A549 (cell line): ENCODE measurements around the gene C1GALT1C1. TPM values are rescaled to one million over a fixed set of nuclear protein-coding genes. Genes with fewer than 3 reads are reported as not detected.

ENCODE experiments used
- ATAC-seq, 2 experiments: fragments of 200-7000 bp in 1 of 2; fragments of >200 bp in 1 of 2; cut with Nextera tagmentation in 1 of 2; cut with Tn5 transposase in 1 of 2; 3 replicates each; pipeline versions ENCODE4 v1.8.0 to v1.9.1; 2018 to 2020; ENCODE audit warnings: mild to moderate bottlenecking in 1 of 2, moderate library complexity in 1 of 2
- CTCF ChIA-PET: fragments of 300-600 bp; sonication (Branson Sonifier 250); formaldehyde crosslinking; extraction: SDS; loops from one replicate; lab custom pipeline; 2021; ENCODE audit warnings: antibody characterized with exemption, inconsistent platforms; lab: Yijun Ruan, JAX
- POLR2A ChIA-PET: fragments of 350-600 bp; formaldehyde crosslinking; extraction: SDS; loops from one replicate; lab custom pipeline; 2021; ENCODE audit warnings: antibody characterized with exemption, inconsistent platforms; lab: Yijun Ruan, JAX
- DNase-seq, 2 experiments: peaks; one replicate each; pipeline versions ENCODE4 v3.0.0 to v3.0.0-alpha.2; 2011 to 2016; ENCODE audit warnings: low read depth in 1 of 2, low spot score in 1 of 2
- FAIRE-seq: peaks from 2 replicates; lab custom pipeline; 2011; peaks lifted over from hg19 to GRCh38; lab: Jason Lieb, UNC
- H3K27ac ChIP-seq, 2 experiments: fragments of >200 bp; sonication (Bioruptor Twin); formaldehyde crosslinking; 3 replicates each; pipeline ENCODE4 v1.5.1; 2016 to 2017
- H3K4me1 ChIP-seq: fragments of >200 bp; sonication (Bioruptor Twin); formaldehyde crosslinking; 3 replicates; pipeline ENCODE4 v1.6.1; 2016
- H3K4me2 ChIP-seq: fragments of >200 bp; sonication (Bioruptor Twin); formaldehyde crosslinking; 3 replicates; pipeline ENCODE4 v1.6.1; 2016
- H3K4me3 ChIP-seq: fragments of >200 bp; sonication (Bioruptor Twin); formaldehyde crosslinking; 3 replicates; pipeline ENCODE4 v1.5.1; 2016
- H3K9me3 ChIP-seq: fragments of >200 bp; sonication (Bioruptor Twin); formaldehyde crosslinking; 3 replicates; pipeline ENCODE4 v1.6.1; 2016
- CBX2 ChIP-seq: fragments of 200-600 bp; sonication (generic); IDR thresholded peaks from 2 replicates; pipeline ENCODE4 v1.6.1; 2016; ENCODE audit warnings: low read depth, mild to moderate bottlenecking, borderline replicate concordance
- CEBPB ChIP-seq, 2 experiments: fragments of >200 bp in 1 of 2; sonication (Bioruptor Twin) in 1 of 2; formaldehyde crosslinking in 1 of 2; IDR thresholded peaks; 2 replicates each; pipeline ENCODE4 v1.6.1; 2012 to 2016
- CHD4 ChIP-seq: fragments of 200-600 bp; sonication (generic); IDR thresholded peaks from 2 replicates; pipeline ENCODE4 v1.6.1; 2016; ENCODE audit warnings: antibody characterized with exemption, mild to moderate bottlenecking, borderline replicate concordance
- EHMT2 ChIP-seq: fragments of 200-600 bp; sonication (generic); IDR thresholded peaks from 2 replicates; pipeline ENCODE4 v1.6.1; 2016; ENCODE audit warnings: antibody characterized with exemption, low read depth, mild to moderate bottlenecking, moderate library complexity
- EP300 ChIP-seq, 2 experiments: fragments of >200 bp; sonication (Bioruptor Twin); formaldehyde crosslinking; IDR thresholded peaks; 2 replicates in 1 of 2; 3 replicates in 1 of 2; pipeline ENCODE4 v1.6.1; 2016 to 2017
- FOSL2 ChIP-seq, 2 experiments: fragments of 450-650 bp in 1 of 2; fragments of >200 bp in 1 of 2; sonication (Bioruptor Twin) in 1 of 2; formaldehyde crosslinking; IDR thresholded peaks; 2 replicates each; pipeline versions ENCODE4 v1.5.0 to v1.6.1; 2016 to 2020; ENCODE audit warnings: mild to moderate bottlenecking in 1 of 2, moderate library complexity in 1 of 2
- FOXS1 ChIP-seq: fragments of 250-450 bp; sonication (Bioruptor Pico); IDR thresholded peaks from 2 replicates; pipeline ENCODE4 v1.5.0; 2020; ENCODE audit warnings: mild to moderate bottlenecking, moderate library complexity
- GATA3 ChIP-seq: IDR thresholded peaks from 2 replicates; pipeline ENCODE4 v1.6.1; 2012; ENCODE audit warnings: borderline replicate concordance
- HDAC2 ChIP-seq: fragments of 200-600 bp; sonication (generic); IDR thresholded peaks from 2 replicates; pipeline ENCODE4 v1.6.1; 2016
- HEYL ChIP-seq: fragments of 250-450 bp; sonication (Bioruptor Pico); IDR thresholded peaks from 2 replicates; pipeline ENCODE4 v1.8.0; 2021; ENCODE audit warnings: mild to moderate bottlenecking, moderate library complexity
- JUN ChIP-seq, 2 experiments: fragments of >200 bp; sonication (Bioruptor Twin); formaldehyde crosslinking; IDR thresholded peaks; 2 replicates in 1 of 2; 3 replicates in 1 of 2; pipeline ENCODE4 v1.6.1; 2016 to 2017
- KDM5A ChIP-seq: fragments of 200-600 bp; sonication (generic); IDR thresholded peaks from 2 replicates; pipeline ENCODE4 v1.6.1; 2016; ENCODE audit warnings: antibody characterized with exemption, mild to moderate bottlenecking
- MAFK ChIP-seq: fragments of 450-650 bp; IDR thresholded peaks from 2 replicates; pipeline ENCODE4 v1.6.1; 2014; ENCODE audit not compliant: partially characterized antibody
- MYC ChIP-seq: IDR thresholded peaks from 2 replicates; pipeline ENCODE4 v1.6.1; 2012; ENCODE audit warnings: mild to moderate bottlenecking, inconsistent platforms, low read length, improper control_type of control experiment, borderline replicate concordance
- NR3C1 ChIP-seq: fragments of >200 bp; sonication (Bioruptor Twin); formaldehyde crosslinking; IDR thresholded peaks from 3 replicates; pipeline ENCODE4 v1.6.1; 2017
- RARB ChIP-seq: fragments of 250-450 bp; sonication (Bioruptor Pico); IDR thresholded peaks from 2 replicates; pipeline ENCODE4 v1.8.0; 2021; ENCODE audit warnings: mild to moderate bottlenecking, moderate library complexity
- RFX5 ChIP-seq: fragments of 450-650 bp; IDR thresholded peaks from 2 replicates; pipeline ENCODE4 v1.7.1; 2014; ENCODE audit warnings: antibody characterized with exemption, mild to moderate bottlenecking, moderate library complexity
- RNF2 ChIP-seq: fragments of 200-600 bp; sonication (generic); IDR thresholded peaks from 2 replicates; pipeline ENCODE4 v1.6.1; 2016; ENCODE audit warnings: low read depth, mild to moderate bottlenecking, antibody characterized with exemption, moderate library complexity, borderline replicate concordance
- SMC3 ChIP-seq: fragments of >200 bp; sonication (Bioruptor Twin); formaldehyde crosslinking; IDR thresholded peaks from 3 replicates; pipeline ENCODE4 v1.6.1; 2018; ENCODE audit warnings: inconsistent platforms
- TP53 ChIP-seq: fragments of 250-450 bp; sonication (Bioruptor Pico); IDR thresholded peaks from 2 replicates; pipeline ENCODE4 v1.5.0; 2021; ENCODE audit warnings: mild to moderate bottlenecking, moderate library complexity
- ZC3H11A ChIP-seq: fragments of 450-650 bp; IDR thresholded peaks from 2 replicates; pipeline ENCODE4 v1.6.1; 2014; ENCODE audit warnings: antibody characterized with exemption, mild to moderate bottlenecking
- ZNF302 ChIP-seq: fragments of 250-450 bp; sonication (Bioruptor Pico); IDR thresholded peaks from 2 replicates; pipeline ENCODE4 v1.9.0; 2021; ENCODE audit warnings: inconsistent platforms, mild to moderate bottlenecking, moderate library complexity
- WGBS: methylation state at CpG from one replicate; pipeline ENCODE4 v1.1.6; 2017; ENCODE audit errors: missing lambda C conversion rate; 5-methylcytosine and 5-hydroxymethylcytosine counted together
- polyA plus RNA-seq, 4 experiments: library from polyadenylated mRNA; depleted of rRNA in 3 of 4; stranded (reverse); fragments of >200 nt; fragmentation: RNase III in 1 of 4; extraction: RNeasy Plus Mini Kit Qiagen cat#74134 plus additional on column Dnase treatment in 1 of 4; gene quantifications; 2 replicates in 3 of 4; 3 replicates in 1 of 4; pipeline ENCODE4 v1.2.3, GENCODE V29; 2011 to 2017
- TF ChIP-seq, protein P1 (sequence below): fragments of >200 bp; sonication (Bioruptor Twin); formaldehyde crosslinking; IDR thresholded peaks from 3 replicates; pipeline ENCODE4 v1.6.1; 2016
- TF ChIP-seq, protein P2 (sequence below): fragments of 450-650 bp; IDR thresholded peaks from 2 replicates; pipeline ENCODE4 v1.6.1; 2014; ENCODE audit warnings: antibody characterized with exemption
- TF ChIP-seq, protein P3 (sequence below): IDR thresholded peaks from 2 replicates; pipeline ENCODE4 v1.6.1; 2012
- TF ChIP-seq, protein P4 (sequence below): fragments of >200 bp; sonication (Bioruptor Twin); formaldehyde crosslinking; IDR thresholded peaks from 2 replicates; pipeline ENCODE4 v1.6.1; 2016
- TF ChIP-seq, protein P5 (sequence below): fragments of >200 bp; sonication (Bioruptor Twin); formaldehyde crosslinking; IDR thresholded peaks from 3 replicates; pipeline ENCODE4 v1.5.1; 2016
- TF ChIP-seq, protein P6 (sequence below): IDR thresholded peaks from 2 replicates; pipeline ENCODE4 v1.6.1; 2012; ENCODE audit warnings: low read depth, borderline replicate concordance
- TF ChIP-seq, protein P7 (sequence below): IDR thresholded peaks from 2 replicates; pipeline ENCODE4 v1.6.1; 2012

C1GALT1C1 gene
- polyA plus RNA-seq, 2 of the 4 experiments (the other 2 are of a cell fraction): 38.4 to 49.6 TPM

DNA sequence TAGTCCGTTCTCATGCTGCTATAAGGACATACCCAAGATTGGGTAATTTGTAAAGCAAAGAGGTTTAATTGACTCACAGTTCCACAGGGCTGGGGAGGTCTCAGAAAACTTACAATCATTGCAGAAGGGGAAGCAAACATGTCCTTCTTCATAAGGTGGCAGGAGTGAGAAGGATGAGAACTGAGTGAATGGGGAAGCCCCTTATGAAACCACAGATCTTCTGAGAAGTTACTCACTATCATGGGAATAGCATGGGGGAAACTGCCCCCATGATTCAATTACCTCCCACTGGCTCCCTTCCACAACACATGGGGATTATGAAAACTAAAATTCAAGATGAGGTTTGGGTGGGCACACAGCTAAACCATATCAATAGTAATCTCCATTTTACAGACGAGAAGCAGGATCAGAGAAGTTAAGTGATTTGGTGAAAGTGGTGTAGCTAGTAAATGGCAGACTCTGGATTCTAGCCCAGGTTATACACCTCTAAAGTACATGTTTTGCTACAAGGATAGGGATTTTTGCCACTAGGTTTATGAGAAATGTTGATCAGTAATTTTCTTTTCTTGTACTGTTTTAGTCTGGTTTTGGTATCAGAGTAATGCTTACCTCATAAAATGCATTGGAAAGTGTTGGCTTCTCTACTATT, 47.3 kb upstream of the C1GALT1C1 start (continued):
- TF ChIP-seq, protein P1, sequence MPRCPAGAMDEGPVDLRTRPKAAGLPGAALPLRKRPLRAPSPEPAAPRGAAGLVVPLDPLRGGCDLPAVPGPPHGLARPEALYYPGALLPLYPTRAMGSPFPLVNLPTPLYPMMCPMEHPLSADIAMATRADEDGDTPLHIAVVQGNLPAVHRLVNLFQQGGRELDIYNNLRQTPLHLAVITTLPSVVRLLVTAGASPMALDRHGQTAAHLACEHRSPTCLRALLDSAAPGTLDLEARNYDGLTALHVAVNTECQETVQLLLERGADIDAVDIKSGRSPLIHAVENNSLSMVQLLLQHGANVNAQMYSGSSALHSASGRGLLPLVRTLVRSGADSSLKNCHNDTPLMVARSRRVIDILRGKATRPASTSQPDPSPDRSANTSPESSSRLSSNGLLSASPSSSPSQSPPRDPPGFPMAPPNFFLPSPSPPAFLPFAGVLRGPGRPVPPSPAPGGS: no peak
- TF ChIP-seq HDAC2 (no peak), RARB (no peak), MYC (no peak), CBX2 (no peak), SMC3 (no peak), NR3C1 (no peak), TP53 (CRISPR knock-in tag) (no peak)
- TF ChIP-seq, protein P2, sequence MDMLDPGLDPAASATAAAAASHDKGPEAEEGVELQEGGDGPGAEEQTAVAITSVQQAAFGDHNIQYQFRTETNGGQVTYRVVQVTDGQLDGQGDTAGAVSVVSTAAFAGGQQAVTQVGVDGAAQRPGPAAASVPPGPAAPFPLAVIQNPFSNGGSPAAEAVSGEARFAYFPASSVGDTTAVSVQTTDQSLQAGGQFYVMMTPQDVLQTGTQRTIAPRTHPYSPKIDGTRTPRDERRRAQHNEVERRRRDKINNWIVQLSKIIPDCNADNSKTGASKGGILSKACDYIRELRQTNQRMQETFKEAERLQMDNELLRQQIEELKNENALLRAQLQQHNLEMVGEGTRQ: no peak

DNA sequence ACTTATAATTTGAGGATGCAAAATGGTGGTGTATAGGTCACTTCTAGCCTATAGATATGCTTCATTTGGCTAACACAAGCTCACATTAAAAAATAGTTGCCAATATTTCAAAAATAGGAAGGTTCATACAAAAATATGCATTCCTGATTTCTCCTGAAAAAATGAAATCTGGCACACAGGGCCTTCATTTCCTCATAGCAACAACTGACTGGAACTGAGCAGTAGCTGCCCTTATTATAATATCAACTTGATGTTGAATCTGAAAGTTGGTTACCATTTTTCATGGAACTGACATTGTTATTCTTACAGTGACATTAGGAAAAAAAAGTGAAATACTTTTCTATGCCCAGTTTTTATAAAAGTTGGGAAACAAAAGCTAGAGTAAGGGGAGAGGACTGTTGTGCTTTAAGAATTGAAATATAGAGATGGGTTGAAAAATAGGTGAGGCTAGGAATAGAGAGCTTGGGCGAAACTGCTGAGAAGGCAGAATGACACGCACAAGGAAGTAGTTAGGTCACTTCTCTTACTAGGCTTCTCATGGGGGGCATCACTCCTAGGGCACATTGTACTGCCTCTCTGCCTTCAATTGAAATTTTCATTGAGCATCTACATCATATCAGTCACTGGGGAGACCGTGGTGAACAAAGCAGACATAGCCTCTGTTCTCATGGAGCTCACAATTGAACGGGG, 43.1 kb upstream of the C1GALT1C1 start:
- ATAC-seq (peak in 1 of 2 experiments; percentile 25; a peak in 2 of 6 replicates), FAIRE-seq (no peak), DNase-seq (no peak)
- Histone ChIP-seq H3K27ac (peak overlapping the region; percentile 69 to 81), H3K9me3 (no peaks in the 10 kb centered on the region), H3K4me3 (no peak overlapping the region), H3K4me2 (peak overlapping the region; percentile 37), H3K4me1 (peaks cover 21% of the 10 kb centered on the region)
- WGBS: 87% methylated on average over 4 of the region's 4 CpGs
- ChIA-PET POLR2A (no interaction called here), CTCF (interaction anchor here (0.9 kb wide), 1 partner anchor 8 kb away, joined by 3 read pairs; no protein-coding TSS in a partner anchor)
- TF ChIP-seq, protein P3, sequence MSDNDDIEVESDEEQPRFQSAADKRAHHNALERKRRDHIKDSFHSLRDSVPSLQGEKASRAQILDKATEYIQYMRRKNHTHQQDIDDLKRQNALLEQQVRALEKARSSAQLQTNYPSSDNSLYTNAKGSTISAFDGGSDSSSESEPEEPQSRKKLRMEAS: no peak
- no peak for TF ChIP-seq HDAC2
- no peak for TF ChIP-seq JUN (IDR thresholded peaks at IDR 0.05)
- TF ChIP-seq KDM5A: no peak
- no peak for TF ChIP-seq RARB
- no peak for TF ChIP-seq CHD4
- peak; percentile 75 for TF ChIP-seq MAFK
- no peak for TF ChIP-seq FOXS1 (CRISPR knock-in tag)
- no peak for TF ChIP-seq HEYL
- peak; percentile 91 for TF ChIP-seq RFX5

DNA sequence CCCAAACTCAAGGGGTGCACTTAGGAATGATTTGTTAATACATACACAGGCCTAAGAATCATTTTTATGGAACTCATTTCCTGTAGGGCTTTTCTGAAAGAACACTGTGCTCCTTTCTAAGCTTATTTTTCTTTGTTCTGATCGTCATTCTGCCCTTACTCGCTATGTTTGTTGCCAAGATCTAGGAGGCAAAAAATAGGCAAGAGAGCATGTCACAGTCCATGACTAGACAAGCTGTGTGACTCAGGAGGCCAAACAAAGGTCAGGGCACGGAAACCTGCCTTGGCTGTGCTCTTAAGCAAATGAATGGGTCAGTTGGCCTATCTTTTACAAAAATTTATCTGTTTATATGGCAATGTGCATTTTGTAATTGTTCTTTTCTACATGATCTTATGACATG, 42.5 kb upstream of the C1GALT1C1 start:
- POLR2A ChIA-PET: interaction anchor here (1.1 kb wide), 1 partner anchor 69 kb away, joined by 5 read pairs; the partner anchor contains the start of gene MCTS1
- no peaks in the 10 kb centered on the region for H3K9me3 ChIP-seq
- H3K4me3 ChIP-seq: no peak overlapping the region
- peak overlapping the region; percentile 37 for H3K4me2 ChIP-seq
- DNase-seq (peak; percentile 21 to 86), FAIRE-seq (peak; percentile 67), ATAC-seq (peak; percentile 94 to 95)
- 0% methylated on average over 3 of the region's 3 CpGs for WGBS
- CTCF ChIA-PET: no interaction called here
- H3K27ac ChIP-seq: peak overlapping the region; percentile 69 to 81
- peaks cover 21% of the 10 kb centered on the region for H3K4me1 ChIP-seq
- TF ChIP-seq RNF2: no peak
- TF ChIP-seq CEBPB (IDR thresholded peaks at IDR 0.05): no peak
- no peak for TF ChIP-seq ZC3H11A
- TF ChIP-seq JUN (IDR thresholded peaks at IDR 0.05): 0 out of 5 replicates have a peak, but pooled peaks of 1 of the 2 experiments have one; percentile 26
- TF ChIP-seq, protein P4, sequence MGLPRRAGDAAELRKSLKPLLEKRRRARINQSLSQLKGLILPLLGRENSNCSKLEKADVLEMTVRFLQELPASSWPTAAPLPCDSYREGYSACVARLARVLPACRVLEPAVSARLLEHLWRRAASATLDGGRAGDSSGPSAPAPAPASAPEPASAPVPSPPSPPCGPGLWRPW: no peak
- no peak for TF ChIP-seq ZNF302 (CRISPR knock-in tag)
- TF ChIP-seq, protein P5, sequence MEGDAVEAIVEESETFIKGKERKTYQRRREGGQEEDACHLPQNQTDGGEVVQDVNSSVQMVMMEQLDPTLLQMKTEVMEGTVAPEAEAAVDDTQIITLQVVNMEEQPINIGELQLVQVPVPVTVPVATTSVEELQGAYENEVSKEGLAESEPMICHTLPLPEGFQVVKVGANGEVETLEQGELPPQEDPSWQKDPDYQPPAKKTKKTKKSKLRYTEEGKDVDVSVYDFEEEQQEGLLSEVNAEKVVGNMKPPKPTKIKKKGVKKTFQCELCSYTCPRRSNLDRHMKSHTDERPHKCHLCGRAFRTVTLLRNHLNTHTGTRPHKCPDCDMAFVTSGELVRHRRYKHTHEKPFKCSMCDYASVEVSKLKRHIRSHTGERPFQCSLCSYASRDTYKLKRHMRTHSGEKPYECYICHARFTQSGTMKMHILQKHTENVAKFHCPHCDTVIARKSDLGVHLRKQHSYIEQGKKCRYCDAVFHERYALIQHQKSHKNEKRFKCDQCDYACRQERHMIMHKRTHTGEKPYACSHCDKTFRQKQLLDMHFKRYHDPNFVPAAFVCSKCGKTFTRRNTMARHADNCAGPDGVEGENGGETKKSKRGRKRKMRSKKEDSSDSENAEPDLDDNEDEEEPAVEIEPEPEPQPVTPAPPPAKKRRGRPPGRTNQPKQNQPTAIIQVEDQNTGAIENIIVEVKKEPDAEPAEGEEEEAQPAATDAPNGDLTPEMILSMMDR: no peak
- TF ChIP-seq, protein P6, sequence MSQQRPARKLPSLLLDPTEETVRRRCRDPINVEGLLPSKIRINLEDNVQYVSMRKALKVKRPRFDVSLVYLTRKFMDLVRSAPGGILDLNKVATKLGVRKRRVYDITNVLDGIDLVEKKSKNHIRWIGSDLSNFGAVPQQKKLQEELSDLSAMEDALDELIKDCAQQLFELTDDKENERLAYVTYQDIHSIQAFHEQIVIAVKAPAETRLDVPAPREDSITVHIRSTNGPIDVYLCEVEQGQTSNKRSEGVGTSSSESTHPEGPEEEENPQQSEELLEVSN: no peak
- TF ChIP-seq FOSL2 (IDR thresholded peaks at IDR 0.05): no peak
- TF ChIP-seq FOSL2 (CRISPR knock-in tag; IDR thresholded peaks at IDR 0.05): peak; percentile 78
- TF ChIP-seq RARB: 0 out of 2 replicates have a peak, but pooled peaks have one; percentile 69
- TF ChIP-seq EP300 (IDR thresholded peaks at IDR 0.05): peak in 1 of 2 experiments; percentile 36; a peak in 1 of 5 replicates
- no peak for TF ChIP-seq EHMT2
- peak; percentile 15; the same call in 1 of the 2 replicates for TF ChIP-seq GATA3
- TF ChIP-seq, protein P7, sequence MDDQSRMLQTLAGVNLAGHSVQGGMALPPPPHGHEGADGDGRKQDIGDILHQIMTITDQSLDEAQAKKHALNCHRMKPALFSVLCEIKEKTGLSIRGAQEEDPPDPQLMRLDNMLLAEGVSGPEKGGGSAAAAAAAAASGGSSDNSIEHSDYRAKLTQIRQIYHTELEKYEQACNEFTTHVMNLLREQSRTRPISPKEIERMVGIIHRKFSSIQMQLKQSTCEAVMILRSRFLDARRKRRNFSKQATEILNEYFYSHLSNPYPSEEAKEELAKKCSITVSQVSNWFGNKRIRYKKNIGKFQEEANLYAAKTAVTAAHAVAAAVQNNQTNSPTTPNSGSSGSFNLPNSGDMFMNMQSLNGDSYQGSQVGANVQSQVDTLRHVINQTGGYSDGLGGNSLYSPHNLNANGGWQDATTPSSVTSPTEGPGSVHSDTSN: no peak
